SK-N-MC (cell line): ENCODE measurements around the gene DPH7.
A peak's percentile ranks its signal among the peaks of the same experiment; 100 is the strongest.

Experiments used
- DNase-seq: peaks from one replicate; pipeline ENCODE4 v3.0.0-alpha.2; 2011; ENCODE audit warnings: low read depth, low spot score
- H3K27ac ChIP-seq: fragments of 200-600 bp; sonication (generic); 2 replicates; pipeline ENCODE4 v1.5.1; 2016; ENCODE audit warnings: mixed run types
- H3K36me3 ChIP-seq: fragments of 200-600 bp; sonication (generic); 2 replicates; pipeline ENCODE4 v1.6.1; 2017; ENCODE audit warnings: antibody characterized with exemption, low read length, mixed read lengths; ENCODE audit not compliant: insufficient read depth
- H3K4me3 ChIP-seq: fragments of 200-600 bp; sonication (generic); 2 replicates; pipeline ENCODE4 v1.5.1; 2016
- H3K9ac ChIP-seq: fragments of 200-600 bp; sonication (generic); 2 replicates; pipeline ENCODE4 v1.8.0; 2017; ENCODE audit warnings: mixed run types, mixed read lengths; ENCODE audit not compliant: insufficient read length
- H3K9me3 ChIP-seq: fragments of 200-600 bp; sonication (generic); 2 replicates; pipeline ENCODE4 v1.6.1; 2017; ENCODE audit warnings: low read depth, mild to moderate bottlenecking, antibody characterized with exemption, low read length, moderate library complexity, mixed read lengths
- EZH2 ChIP-seq: fragments of 200-600 bp; sonication (generic); IDR thresholded peaks from one replicate; pipeline ENCODE4 v1.6.1; 2017; ENCODE audit warnings: antibody characterized with exemption
- FOXP2 ChIP-seq: optimal IDR thresholded peaks from 2 replicates; pipeline ENCODE3; 2011; ENCODE audit warnings: mild to moderate bottlenecking, moderate library complexity; ENCODE audit not compliant: insufficient read depth; ENCODE audit errors: extremely low read length, control extremely low read depth
- POLR2AphosphoS5 ChIP-seq: IDR thresholded peaks from 2 replicates; pipeline ENCODE4 v1.6.1; 2012; ENCODE audit warnings: mild to moderate bottlenecking, low read depth, low read length, borderline replicate concordance

The DPH7 gene

DNA sequence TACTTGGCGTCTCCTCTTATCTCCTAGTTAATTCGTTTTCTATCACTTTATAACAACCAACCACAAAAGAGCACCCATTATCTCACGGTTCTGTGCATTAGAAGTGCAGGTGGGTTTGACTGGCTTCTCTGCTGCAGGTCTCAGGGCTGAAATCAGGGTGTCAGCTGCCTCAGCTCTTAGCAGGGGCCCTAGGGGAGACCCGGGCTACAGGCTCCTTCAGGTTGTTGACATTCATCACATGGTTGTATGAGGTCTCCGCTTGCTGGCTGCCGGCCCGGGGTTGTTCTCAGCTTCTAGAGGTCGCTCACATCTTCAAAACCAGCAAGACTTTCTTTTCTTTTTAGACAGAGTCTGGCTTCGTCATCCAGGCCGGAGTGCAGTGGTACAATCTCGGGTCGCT, 14.5 kb upstream of the DPH7 start:
- peaks cover 10% of the 10 kb centered on the region for H3K36me3 ChIP-seq
- no peak overlapping the region for H3K4me3 ChIP-seq
- no peak for DNase-seq
- no peak overlapping the region for H3K9ac ChIP-seq
- no peaks in the 10 kb centered on the region for H3K9me3 ChIP-seq
- TF ChIP-seq POLR2AphosphoS5 (no peak), FOXP2 (no peak), EZH2 (no peak)
- H3K27ac ChIP-seq, result no peak overlapping the region

DNA sequence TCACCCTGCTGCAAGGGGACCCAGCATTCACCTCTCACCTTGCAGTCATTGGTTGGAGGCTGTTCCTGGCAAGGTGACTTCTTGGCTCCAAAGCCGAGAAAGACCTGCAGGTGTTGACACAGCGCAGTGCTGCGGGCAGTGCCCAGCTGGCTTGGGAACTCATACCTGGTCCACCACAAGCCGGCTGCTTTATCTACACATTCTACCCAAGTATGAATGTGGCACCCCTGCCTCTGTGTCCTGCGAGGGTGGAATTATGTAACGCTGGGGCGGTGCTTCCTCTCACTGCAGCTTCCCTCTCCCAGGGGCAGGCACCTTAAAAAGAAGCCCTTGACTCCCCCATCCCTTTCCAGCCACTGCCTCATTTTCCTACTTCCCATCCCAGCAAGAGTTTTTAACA, 14.0 kb upstream of the DPH7 start:
- no peaks in the 10 kb centered on the region for H3K9me3 ChIP-seq
- H3K9ac ChIP-seq, result no peak overlapping the region
- H3K27ac ChIP-seq, result no peak overlapping the region
- peaks cover 14% of the 10 kb centered on the region for H3K36me3 ChIP-seq
- no peak for TF ChIP-seq EZH2
- TF ChIP-seq FOXP2, result no peak
- no peak for TF ChIP-seq POLR2AphosphoS5
- no peak for DNase-seq
- no peak overlapping the region for H3K4me3 ChIP-seq

DNA sequence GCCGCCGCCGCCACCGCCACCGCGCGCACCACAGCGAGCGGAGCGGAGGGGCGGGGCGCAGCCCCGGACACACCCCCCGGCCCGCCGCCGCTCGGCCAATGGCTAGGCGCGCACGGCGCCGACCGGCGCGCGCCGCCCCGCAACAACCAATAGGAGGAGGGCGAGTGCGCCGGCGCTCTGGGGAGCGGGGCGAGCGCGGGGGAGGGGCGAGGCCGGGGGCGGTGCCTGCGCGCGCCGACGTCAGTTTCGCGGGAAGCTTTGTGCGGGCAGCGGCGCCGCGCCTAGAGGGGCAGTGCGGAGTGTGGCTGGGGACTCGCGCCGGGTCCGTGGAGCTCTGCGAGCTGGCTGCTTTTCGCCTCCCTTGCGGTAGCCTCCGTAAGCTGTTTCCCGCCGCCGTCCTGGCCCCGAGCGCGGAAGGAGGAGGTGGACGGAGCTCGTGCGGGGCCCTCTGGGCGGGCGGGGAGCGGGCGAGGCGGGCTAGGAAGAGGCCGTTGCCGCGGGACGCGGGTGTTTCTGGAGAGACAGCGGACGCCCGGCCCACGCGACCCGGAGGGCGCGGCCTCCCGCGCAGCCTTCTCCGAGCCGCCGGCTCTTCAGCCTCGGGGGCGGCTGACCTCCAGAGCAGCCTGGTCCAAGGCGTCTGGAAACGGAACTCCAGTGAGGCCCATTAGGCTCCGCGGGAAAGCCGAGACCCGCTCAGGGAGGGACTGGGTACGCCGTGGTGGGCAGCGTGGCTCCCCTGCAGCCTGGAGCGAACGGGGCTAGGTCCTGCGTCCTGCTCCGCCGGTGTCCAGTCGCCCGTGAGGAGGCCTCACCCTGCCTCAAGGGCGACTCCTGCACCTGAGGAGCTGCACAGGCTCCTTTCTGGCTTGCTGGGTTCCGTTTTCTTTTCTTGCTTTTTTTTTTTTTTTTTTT, 12.0 kb upstream of the DPH7 start, which contains the start of gene ZMYND19:
Gene ZMYND19, minus strand, starts transcription at position 44 of the 915 bp plus-strand sequence. CDS start 249 bp downstream, outside the sequence.
- H3K4me3 ChIP-seq, result peak within 1 kb of the TSS; percentile 90
- H3K36me3 ChIP-seq, result peaks cover 33% of the 10 kb centered on the region
- H3K9ac ChIP-seq, result peak within 1 kb of the TSS; percentile 88
- TF ChIP-seq FOXP2, result no peak
- peak; percentile 79 for TF ChIP-seq POLR2AphosphoS5
- H3K9me3 ChIP-seq, result no peaks in the 10 kb centered on the region
- DNase-seq, result peak; percentile 3
- H3K27ac ChIP-seq, result no peak within 1 kb of the TSS

DNA sequence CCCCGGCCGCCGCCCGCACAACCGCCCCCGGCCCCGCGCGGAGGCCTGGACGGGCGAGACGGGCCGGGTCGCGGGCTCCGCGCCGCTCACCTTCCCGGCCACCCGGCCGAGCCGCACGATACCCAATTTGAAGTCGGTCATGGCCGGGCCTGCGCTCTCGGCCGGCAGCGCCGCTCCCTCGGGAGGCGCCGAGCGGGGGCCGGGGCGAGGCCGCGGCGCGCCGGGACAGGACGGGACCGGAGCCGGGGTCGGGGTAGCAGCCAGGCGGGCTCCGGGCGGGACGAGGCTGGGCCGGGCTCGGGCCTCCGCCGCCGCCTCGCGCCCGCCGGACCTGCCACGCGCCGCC, 11.4 kb upstream of the DPH7 start:
- Histone ChIP-seq H3K4me3 (peak overlapping the region; percentile 90), H3K36me3 (peaks cover 37% of the 10 kb centered on the region), H3K27ac (no peak overlapping the region), H3K9me3 (no peaks in the 10 kb centered on the region), H3K9ac (peak overlapping the region; percentile 88)
- DNase-seq, result no peak
- TF ChIP-seq POLR2AphosphoS5, result no peak
- TF ChIP-seq FOXP2, result no peak
- no peak for TF ChIP-seq EZH2

DNA sequence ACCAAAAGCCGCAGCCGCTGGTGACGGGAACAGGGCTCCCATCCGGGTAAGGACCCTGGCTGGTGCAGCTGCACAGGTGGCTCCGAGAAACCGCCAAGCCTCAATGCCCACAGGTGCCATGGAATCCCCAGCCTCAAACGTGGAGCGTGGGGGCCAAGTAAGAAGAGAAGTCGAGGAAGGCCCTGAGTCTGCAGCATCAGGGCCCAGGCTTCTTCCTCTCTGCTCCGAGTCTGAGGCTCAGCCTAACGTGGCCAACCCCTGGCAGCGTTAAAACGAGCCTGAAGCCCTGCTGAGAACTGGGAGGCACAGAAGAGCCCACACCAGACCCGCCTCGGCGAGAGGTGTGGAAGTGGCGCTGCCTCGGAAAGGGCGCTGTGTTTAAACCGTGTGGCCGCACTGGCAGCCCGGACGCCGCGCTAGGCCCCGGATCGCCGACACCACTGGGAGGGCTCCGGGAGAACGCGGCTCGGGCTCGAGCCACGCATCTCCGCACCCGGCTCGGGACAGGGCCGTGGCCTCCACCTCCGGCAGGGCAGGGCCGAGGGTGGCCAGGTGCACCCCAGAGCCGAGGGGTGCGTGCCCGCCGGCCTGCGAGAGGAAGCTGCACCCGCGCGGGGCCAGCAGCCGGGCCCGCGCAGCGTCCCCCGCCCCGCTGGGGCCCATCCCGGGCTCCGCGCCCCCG, 10.9 kb upstream of the DPH7 start:
- no peak for DNase-seq
- Histone ChIP-seq H3K9ac (peak overlapping the region; percentile 88), H3K27ac (no peak overlapping the region), H3K36me3 (peaks cover 41% of the 10 kb centered on the region), H3K9me3 (no peaks in the 10 kb centered on the region), H3K4me3 (peak overlapping the region; percentile 90)
- TF ChIP-seq FOXP2 (no peak), EZH2 (no peak), POLR2AphosphoS5 (no peak)

- TF ChIP-seq FOXP2, result no peak
- TF ChIP-seq POLR2AphosphoS5, result no peak
- TF ChIP-seq EZH2, result no peak
- Histone ChIP-seq H3K27ac (no peak overlapping the region), H3K4me3 (peak overlapping the region; percentile 90), H3K9ac (peak overlapping the region; percentile 88), H3K36me3 (peaks cover 46% of the 10 kb centered on the region), H3K9me3 (no peaks in the 10 kb centered on the region)
- DNase-seq, result no peak
These were observed 10.2 kb upstream of the DPH7 start for GRCh38 chr9:137588891-137589290.

- TF ChIP-seq POLR2AphosphoS5 (no peak), EZH2 (no peak), FOXP2 (no peak)
- H3K27ac ChIP-seq, result no peak overlapping the region
- DNase-seq, result no peak
- H3K4me3 ChIP-seq, result no peak overlapping the region
- no peak overlapping the region for H3K9ac ChIP-seq
- H3K36me3 ChIP-seq, result peaks cover 48% of the 10 kb centered on the region
- no peaks in the 10 kb centered on the region for H3K9me3 ChIP-seq
These were observed 9.6 kb upstream of the DPH7 start for GRCh38 chr9:137588311-137588710.

GRCh38 chr9:137586854-137587253, 8.1 kb upstream of the DPH7 start:
- Histone ChIP-seq H3K9ac (no peak overlapping the region), H3K27ac (no peak overlapping the region), H3K4me3 (no peak overlapping the region), H3K9me3 (no peaks in the 10 kb centered on the region), H3K36me3 (peaks cover 63% of the 10 kb centered on the region)
- no peak for TF ChIP-seq FOXP2
- TF ChIP-seq EZH2, result no peak
- no peak for TF ChIP-seq POLR2AphosphoS5
- no peak for DNase-seq
